ENCODE measurements around the gene PCGF2.
A peak's percentile ranks its signal among the peaks of the same experiment; 100 is the strongest.

The PCGF2 gene

DNA sequence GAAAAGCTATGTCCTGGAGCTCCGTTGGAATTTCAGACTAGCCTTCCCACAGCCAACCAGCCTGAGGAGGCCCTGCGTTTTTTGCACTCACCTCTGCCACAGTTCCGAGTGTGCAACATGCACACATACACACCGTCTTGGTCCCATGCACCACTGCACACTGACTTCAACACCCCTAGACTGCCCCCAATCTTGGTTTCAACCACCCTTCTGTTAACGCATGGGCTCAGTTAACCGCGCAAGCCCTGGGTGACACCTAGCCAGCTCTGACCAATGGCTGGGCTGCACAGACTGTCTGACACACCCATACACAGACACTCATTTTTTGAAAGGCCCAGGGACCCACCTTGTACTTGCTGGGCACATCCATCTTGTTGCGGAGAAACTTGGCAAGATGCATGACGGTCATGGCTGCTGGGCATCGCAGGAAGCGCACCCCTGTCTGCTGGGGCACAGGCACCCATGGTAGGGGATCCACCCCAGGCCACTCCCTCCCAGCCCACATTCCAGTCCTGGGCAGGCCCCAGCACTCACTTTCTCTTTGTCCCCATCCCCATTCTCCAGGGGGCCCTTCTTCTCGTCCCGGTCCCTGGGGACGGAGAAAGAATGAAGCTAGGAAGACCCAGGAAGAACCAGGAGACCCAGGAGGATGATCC, 10.0 kb downstream of the PCGF2 start:
- Histone ChIP-seq H4K20me1 (ENCODE audit: insufficient read depth, low read length) (no peaks in the 10 kb centered on the region), H3K9me2 (ENCODE audit: low read depth, low read length) (no peaks in the 10 kb centered on the region), H3K36me3 (ENCODE audit: insufficient read depth, low read length) (no peaks in the 10 kb centered on the region), H2AFZ (ENCODE audit: low read length) (no peak overlapping the region), H3K79me2 (ENCODE audit: insufficient read depth, low read length) (no peaks in the 10 kb centered on the region), H3K4me2 (ENCODE audit: low read length) (no peak overlapping the region), H3F3A (ENCODE audit: insufficient read depth, low read length) (peaks cover 9% of the 10 kb centered on the region; the same call in 1 of the 2 replicates), H3K27me3 (ENCODE audit: insufficient read depth, low read length) (peaks cover 11% of the 10 kb centered on the region; the same call in 1 of the 2 replicates), H3K4me1 (ENCODE audit: insufficient read depth, low read length, severe bottlenecking) (peaks cover 16% of the 10 kb centered on the region), H3K9me3 (ENCODE audit: low read length) (no peaks in the 10 kb centered on the region), H3K4me3 (ENCODE audit: low read depth, low read length, poor library complexity, severe bottlenecking) (no peak overlapping the region), H3K27ac (ENCODE audit: low read depth, low read length, poor library complexity, severe bottlenecking) (no peak overlapping the region), H3K9ac (ENCODE audit: low read length) (no peak overlapping the region)
- no peak for TF ChIP-seq EZH2 (IDR thresholded peaks at IDR 0.05; ENCODE audit: borderline replicate concordance, low read length)
- TF ChIP-seq, protein P1, sequence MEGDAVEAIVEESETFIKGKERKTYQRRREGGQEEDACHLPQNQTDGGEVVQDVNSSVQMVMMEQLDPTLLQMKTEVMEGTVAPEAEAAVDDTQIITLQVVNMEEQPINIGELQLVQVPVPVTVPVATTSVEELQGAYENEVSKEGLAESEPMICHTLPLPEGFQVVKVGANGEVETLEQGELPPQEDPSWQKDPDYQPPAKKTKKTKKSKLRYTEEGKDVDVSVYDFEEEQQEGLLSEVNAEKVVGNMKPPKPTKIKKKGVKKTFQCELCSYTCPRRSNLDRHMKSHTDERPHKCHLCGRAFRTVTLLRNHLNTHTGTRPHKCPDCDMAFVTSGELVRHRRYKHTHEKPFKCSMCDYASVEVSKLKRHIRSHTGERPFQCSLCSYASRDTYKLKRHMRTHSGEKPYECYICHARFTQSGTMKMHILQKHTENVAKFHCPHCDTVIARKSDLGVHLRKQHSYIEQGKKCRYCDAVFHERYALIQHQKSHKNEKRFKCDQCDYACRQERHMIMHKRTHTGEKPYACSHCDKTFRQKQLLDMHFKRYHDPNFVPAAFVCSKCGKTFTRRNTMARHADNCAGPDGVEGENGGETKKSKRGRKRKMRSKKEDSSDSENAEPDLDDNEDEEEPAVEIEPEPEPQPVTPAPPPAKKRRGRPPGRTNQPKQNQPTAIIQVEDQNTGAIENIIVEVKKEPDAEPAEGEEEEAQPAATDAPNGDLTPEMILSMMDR (IDR thresholded peaks at IDR 0.05; ENCODE audit: low read length) = no peak

DNA sequence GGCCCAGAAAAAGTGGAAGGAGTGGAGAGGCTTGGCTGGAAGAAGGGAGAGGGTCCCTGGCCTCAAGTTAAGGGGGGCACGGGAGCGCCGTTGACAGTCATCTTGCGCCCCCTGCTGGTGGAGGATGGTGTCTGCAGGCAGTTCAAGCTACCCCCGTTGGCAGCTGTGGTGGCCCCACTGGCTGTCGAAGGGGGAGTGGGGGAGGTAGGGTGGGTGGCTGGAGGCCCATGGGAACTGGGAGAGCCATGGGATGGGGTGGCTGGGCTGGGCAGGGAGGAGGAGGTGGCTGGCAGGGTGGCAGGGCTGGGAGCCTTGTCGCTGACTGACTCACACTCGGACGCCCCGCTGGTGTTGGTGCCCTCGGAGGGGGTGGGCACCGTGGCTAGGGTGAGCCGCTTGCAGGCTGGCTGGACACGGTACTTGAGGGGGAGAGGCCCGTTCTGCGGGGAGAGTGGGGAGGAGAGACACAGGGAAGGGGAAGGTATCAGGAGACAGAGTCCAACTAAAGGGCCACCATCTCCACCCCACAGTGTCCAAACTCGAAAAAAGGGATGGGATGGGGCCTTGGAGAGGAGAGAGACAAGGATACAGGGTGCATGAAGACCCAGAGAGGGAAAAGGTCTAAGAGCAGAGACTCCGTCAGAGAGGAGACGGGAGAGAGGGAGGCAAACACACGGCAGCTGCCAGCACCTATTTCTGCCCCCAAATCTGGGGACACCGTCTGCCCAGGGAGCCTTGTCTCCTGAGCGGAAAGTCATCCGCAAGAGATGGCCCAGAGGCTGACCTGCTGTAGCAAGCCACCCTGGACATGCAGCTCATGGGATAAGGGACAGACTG, 12.8 kb downstream of the PCGF2 start:
- Histone ChIP-seq H3K9me2 (ENCODE audit: low read depth, low read length) (no peaks in the 10 kb centered on the region), H2AFZ (ENCODE audit: low read length) (no peak overlapping the region), H3K36me3 (ENCODE audit: insufficient read depth, low read length) (no peaks in the 10 kb centered on the region), H3K4me2 (ENCODE audit: low read length) (no peak overlapping the region), H3K4me3 (ENCODE audit: low read depth, low read length, poor library complexity, severe bottlenecking) (no peak overlapping the region), H3K4me1 (ENCODE audit: insufficient read depth, low read length, severe bottlenecking) (peaks cover 24% of the 10 kb centered on the region), H4K20me1 (ENCODE audit: insufficient read depth, low read length) (no peaks in the 10 kb centered on the region), H3K27ac (ENCODE audit: low read depth, low read length, poor library complexity, severe bottlenecking) (no peak overlapping the region), H3K9ac (ENCODE audit: low read length) (no peak overlapping the region), H3F3A (ENCODE audit: insufficient read depth, low read length) (peaks cover 9% of the 10 kb centered on the region; the same call in 1 of the 2 replicates), H3K79me2 (ENCODE audit: insufficient read depth, low read length) (no peaks in the 10 kb centered on the region), H3K9me3 (ENCODE audit: low read length) (no peaks in the 10 kb centered on the region), H3K27me3 (ENCODE audit: insufficient read depth, low read length) (peaks cover 11% of the 10 kb centered on the region; the same call in 1 of the 2 replicates)
- TF ChIP-seq, protein P1 (IDR thresholded peaks at IDR 0.05; ENCODE audit: low read length) = peak; percentile 90
- TF ChIP-seq EZH2 (IDR thresholded peaks at IDR 0.05; ENCODE audit: borderline replicate concordance, low read length) = no peak

DNA sequence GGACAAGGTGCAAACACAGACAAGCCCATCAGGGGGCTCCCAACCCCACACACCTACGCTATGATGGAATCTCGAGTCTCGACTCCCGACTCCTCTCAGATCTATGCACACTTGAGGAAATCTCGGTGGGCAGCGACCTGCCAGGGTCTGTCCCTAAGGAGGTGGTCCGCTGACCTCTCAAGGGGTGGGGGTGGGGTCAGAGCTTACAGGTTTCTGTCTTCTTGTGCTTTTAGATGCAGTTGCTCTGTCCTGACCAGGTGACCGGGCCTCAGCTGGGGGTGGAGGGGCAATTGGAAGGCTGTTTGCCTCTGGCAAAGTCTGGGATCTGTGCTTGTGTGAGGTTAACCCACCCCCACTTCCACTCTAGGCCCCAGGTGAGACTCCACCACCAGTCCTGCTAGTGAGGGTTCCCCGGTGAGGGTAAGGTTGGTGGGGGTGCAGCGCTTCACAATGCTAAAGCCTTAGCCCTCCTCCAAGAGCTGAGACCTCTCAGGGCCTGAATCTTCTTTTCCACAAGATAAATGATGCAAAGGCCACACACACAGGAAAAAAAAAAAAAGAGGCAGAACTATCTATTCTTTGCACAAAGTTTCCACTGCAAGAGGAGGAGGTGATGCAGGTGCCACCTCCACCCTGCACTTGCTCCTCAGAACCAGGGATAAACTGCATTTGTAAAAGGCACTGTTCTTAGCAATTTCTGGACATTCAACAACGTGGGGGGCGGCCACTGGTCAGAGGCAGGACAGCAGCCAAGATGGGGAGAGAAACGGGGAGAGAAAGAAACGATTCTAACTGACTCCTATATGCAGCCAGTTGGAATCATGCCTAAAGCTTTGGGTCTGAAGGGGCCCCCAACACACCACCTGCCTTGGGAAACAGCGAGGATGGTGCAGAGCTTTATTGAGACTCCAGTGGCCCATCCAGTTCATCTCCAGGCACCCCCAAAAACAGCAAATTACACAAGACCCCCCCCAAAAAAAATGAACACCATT, 13.9 kb downstream of the PCGF2 start:
- Histone ChIP-seq H3K4me2 (ENCODE audit: low read length) (peak overlapping the region; percentile 17; the same call in 1 of the 2 replicates), H3K9me2 (ENCODE audit: low read depth, low read length) (no peaks in the 10 kb centered on the region), H3K79me2 (ENCODE audit: insufficient read depth, low read length) (no peaks in the 10 kb centered on the region), H3K4me1 (ENCODE audit: insufficient read depth, low read length, severe bottlenecking) (peaks cover 30% of the 10 kb centered on the region), H3K27me3 (ENCODE audit: insufficient read depth, low read length) (0 out of 2 replicates have a peak, but pooled peaks cover 11% of the 10 kb centered on the region), H2AFZ (ENCODE audit: low read length) (no peak overlapping the region), H3K9ac (ENCODE audit: low read length) (no peak overlapping the region), H4K20me1 (ENCODE audit: insufficient read depth, low read length) (no peaks in the 10 kb centered on the region), H3K27ac (ENCODE audit: low read depth, low read length, poor library complexity, severe bottlenecking) (peak overlapping the region; percentile 54), H3F3A (ENCODE audit: insufficient read depth, low read length) (peaks cover 9% of the 10 kb centered on the region; the same call in 1 of the 2 replicates), H3K9me3 (ENCODE audit: low read length) (no peaks in the 10 kb centered on the region), H3K36me3 (ENCODE audit: insufficient read depth, low read length) (no peaks in the 10 kb centered on the region), H3K4me3 (ENCODE audit: low read depth, low read length, poor library complexity, severe bottlenecking) (no peak overlapping the region)
- TF ChIP-seq EZH2 (IDR thresholded peaks at IDR 0.05; ENCODE audit: borderline replicate concordance, low read length) = no peak
- TF ChIP-seq, protein P1 (IDR thresholded peaks at IDR 0.05; ENCODE audit: low read length) = peak; percentile 54

Measured in OCI-LY1 (cell line).